ENCODE results near the gene LRRC14B.
A peak's percentile ranks its signal among the peaks of the same experiment; 100 is the strongest.
"Not testable (repeated sequence)": the region's sequence is repeated elsewhere in the genome, so short reads cannot be mapped to it uniquely, and the experiment has no call there.

LRRC14B gene

DNA sequence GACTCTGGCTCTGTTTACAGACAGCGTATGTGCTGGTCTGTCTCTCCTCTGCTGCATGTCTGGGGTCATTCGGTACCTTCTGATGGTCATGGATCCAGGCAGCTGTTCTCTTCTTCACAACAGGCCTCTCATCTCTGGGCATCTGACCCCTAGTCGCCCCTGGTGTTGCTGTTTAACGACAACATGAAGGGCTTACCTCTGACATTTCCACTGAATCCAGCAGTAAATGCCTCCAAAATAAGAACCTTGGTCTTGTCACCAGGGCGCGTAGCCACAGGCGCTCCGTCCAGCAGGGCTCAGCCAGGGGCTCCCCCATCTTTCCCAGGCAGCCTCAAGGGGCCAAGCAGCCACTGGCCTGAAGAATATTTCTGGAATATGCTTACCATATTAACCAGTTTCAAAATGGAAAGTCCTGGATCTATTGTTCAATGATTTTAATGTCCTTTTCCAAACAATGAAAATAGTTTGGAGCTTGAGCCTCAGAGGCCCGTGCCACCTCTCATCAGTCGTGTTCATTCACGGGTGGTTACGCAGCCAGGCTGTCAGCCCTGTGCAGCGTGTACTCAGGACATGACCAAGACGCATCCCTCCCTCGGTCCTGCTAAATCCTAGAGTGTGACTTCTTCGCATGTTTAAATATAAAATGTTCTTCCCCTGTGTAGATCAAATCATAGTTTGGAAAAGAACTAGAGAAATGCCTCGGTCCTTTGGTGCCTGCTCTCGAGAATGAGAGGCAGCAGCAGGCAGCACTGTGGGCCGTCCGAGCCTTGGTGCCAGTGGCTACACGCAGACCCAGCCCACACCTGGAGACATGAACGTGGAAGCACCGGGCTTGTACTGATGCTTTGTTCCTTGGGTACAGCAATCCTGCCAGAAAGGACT, 30.1 kb upstream of the LRRC14B start:
- DNase-seq, result no peak

- no peak for DNase-seq
Observed at GRCh38 chr5:161803-162110, 29.5 kb upstream of the LRRC14B start.

GRCh38 chr5:162190-162564, 29.1 kb upstream of the LRRC14B start:
- DNase-seq, result no peak

- no peak for DNase-seq
Observed at GRCh38 chr5:162565-163337, 28.5 kb upstream of the LRRC14B start.

GRCh38 chr5:163338-163620, 28.0 kb upstream of the LRRC14B start:
- DNase-seq, result no peak

- no peak for DNase-seq
Observed at GRCh38 chr5:163841-164240, 27.5 kb upstream of the LRRC14B start.

DNA sequence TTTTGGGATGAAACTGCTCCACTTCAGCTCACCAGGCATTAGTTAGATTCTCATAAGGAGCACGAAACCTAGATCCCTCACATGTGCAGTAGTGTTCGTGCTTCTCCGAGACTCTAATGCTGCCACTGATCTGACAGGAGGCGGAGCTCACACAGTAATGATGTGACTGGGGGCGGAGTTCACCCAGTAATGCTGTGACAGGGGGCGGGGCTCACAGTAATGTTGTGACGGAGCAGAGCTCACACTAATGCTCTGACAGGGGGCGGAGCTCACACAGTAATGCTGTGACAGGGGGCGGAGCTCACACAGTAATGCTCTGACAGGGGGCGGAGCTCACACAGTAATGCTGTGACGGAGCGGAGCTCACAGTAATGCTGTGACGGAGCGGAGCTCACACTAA, 27.1 kb upstream of the LRRC14B start:
- no peak for DNase-seq

DNA sequence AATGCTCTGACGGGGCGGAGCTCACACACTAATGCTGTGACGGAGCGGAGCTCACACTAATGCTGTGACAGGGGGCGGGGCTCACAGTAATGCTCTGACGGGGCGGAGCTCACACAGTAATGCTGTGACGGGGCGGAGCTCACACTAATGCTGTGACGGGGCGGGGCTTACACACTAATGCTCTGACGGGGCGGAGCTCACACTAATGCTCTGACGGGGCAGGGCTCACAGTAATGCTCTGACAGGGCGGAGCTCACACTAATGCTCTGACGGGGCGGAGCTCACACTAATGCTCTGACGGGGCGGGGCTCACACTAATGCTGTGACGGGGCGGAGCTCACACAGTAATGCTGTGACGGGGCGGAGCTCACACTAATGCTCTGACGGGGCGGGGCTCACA, 26.5 kb upstream of the LRRC14B start:
- not testable (repeated sequence) for DNase-seq

DNA sequence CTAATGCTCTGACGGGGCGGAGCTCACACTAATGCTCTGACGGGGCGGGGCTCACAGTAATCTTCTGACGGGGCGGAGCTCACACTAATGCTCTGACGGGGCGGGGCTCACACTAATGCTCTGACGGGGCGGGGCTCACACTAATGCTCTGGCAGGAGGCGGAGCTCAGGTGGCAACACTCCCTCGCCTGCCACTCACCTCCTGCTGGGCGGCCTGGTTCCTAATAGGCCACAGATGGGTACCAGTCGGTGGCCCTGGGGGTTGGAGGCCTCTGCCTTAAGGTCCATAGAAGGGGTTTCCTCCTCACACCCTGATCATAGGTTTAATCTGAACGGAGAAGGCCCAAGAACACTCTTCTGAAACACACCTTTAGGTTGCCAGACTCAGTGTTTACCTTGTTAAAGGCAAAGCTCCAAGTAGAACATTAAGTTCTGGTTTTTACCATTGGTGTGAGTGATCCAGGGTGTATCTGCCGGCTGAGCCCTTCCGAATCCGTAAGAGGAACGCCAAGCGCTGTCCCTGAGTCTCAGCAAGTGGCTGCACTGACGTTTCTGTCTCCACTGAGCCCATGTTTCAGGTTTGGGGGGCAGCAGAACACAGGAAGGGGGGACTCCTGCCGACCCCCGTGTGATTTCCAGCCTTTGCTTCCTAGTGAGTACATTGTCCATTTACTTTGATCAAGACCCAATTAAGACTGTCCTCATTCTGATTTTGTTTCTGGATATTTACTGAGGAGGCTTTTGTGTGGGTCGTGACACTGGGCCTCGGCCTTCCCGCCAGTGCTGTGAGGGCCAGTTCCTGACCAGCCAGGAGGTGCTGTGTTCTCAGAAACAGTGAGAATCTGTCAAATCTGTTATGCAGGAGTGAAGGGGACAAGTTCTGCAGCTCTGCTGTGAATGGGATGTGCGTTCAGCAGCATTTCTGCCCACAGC, 24.6 kb upstream of the LRRC14B start:
- peak in 1 of 2 experiments; percentile 20 for DNase-seq

DNA sequence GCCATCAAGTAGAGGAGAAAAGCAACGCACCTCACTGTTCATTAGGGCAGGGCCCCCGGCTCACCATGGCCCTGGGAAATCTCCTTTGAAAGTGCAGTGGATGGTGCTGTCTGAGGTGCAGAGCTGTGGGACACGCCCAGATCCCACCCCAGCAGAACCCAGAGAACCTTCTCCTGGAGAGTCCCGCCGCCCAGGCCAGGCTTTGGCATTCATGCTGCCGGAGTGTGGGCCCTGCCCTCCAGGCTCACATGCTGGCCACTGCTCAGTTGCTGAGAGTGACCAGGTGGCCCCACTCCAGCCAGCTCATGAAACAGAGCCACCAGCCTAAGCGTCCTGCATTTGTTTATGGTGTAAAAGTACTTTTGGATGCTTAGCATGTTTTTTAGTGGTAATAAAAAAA, 23.8 kb upstream of the LRRC14B start:
- DNase-seq, result no peak

DNA sequence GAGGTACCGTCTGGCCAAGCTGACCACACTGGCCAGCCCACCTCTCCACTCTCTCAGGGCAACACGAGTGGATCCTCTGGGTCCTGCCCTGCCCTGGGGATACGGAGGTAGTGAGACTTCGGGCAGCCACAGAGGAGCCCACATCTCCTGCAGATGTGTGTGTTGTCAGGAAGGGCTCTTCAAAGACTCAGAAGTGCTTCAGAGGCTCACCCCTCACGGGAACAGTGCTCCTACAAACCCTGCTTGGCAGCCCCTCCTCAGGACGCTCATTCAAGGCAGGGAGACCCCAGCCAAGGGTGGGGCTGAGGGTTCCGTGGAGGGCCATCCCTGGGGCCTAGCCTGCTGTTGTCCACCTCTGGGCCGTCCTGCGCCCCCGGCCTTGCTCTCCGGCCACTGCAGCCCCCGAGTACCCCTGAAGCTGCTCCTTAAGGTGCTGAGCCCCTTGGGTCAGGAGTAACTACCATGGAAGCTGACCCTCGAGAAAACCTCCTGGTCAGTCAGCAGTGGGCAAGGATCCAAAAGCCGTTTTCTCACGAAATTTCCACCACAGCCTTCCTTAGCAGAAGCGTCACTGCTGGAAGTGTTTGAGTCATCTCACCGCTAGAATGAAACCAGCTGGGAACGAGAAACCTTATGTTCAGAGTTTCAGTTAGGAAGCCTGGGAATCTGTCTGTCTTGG, 23.2 kb upstream of the LRRC14B start:
- no peak for DNase-seq

DNA sequence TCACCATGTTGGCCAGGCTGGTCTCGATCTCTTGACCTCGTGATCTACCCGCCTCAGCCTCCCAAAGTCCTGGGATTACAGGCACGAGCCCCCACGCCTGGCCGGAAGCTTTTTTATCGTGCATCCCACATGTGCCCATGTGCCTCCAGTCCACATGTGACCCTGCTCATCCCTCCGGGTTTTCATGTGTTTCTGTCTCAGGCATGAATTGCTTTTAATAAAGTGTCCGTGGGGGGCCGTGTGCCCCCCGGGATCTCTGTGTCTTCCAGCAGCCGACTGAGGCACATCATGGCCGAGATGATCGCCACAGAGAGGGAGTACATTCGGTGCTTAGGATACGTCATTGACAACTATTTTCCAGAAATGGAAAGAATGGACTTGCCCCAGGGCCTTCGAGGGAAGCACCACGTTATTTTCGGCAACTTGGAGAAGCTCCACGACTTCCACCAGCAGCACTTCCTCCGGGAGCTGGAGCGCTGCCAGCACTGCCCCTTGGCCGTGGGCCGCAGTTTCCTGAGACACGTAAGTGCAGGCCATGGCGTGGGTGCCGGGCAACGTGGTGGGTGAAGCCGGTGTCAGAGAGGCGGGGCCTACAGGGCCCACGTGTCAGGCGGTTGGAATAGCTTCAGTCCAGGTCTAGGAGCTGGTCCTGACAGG, 22.1 kb upstream of the LRRC14B start:
- no peak for DNase-seq

DNA sequence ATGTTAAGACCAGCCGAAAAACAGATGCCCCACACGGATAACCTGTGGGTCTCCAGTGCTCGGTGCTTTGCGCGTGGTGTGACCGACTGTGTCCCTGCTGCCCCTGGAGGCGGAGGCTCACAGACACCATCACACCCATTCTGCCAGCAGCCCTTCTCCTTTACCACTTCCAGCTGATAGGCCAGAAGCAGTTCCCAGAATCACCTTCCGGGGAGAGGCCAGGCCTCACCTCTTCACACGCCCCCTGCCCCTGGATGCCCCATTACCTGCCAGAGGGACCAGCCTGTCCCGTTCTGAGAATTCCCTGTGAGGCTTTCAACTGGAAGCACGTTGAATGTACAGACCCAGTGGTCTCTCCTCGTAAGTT, 21.6 kb upstream of the LRRC14B start:
- DNase-seq, result no peak

- DNase-seq, result no peak
Observed at GRCh38 chr5:170971-171800, 20.1 kb upstream of the LRRC14B start.

DNA sequence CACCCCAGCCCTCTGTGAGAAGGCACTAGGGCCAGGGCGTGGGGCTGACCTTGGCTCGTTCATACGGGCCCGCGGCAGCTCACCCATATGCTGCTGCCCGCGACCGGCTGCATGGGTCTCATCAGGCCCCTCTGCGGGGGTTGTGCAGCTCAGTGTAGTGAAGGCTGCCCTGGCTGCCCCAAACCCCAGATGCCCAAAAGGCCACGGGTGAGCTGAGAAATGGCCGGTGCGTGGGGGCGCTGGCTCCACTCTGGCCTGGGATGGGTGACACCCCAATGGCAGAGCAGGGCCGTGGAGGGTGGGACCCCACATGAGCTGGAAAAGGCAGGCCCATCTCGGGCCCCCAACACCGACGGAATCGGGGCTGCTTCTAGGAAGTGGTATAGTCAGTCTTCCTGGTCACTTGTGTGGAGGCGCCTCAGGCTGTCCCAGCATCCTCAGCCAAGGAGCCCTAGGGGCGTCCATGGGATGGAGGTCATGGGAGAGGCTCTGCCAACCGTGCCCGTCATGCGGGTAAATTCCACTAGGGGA, 19.4 kb upstream of the LRRC14B start:
- no peak for DNase-seq

DNA sequence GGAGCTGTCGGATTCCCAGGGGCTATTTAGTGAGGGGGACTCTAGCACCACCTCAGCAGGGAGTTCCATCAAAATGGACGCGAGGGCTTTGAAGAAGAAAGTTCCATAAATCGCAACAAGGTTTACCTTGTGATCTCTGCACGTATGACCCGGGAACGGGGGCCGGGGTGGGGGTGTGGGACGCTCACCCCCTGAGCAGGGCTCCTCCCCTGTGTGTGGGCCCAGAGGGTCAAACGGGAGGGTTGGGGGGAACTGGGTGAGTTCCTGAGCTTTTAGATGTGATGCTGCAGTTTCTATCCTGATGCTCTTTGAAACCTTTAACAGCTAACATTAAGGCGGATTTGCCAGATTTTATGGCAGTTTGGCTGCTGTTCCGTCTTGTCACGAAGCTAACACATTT, 18.9 kb upstream of the LRRC14B start:
- DNase-seq, result no peak

DNA sequence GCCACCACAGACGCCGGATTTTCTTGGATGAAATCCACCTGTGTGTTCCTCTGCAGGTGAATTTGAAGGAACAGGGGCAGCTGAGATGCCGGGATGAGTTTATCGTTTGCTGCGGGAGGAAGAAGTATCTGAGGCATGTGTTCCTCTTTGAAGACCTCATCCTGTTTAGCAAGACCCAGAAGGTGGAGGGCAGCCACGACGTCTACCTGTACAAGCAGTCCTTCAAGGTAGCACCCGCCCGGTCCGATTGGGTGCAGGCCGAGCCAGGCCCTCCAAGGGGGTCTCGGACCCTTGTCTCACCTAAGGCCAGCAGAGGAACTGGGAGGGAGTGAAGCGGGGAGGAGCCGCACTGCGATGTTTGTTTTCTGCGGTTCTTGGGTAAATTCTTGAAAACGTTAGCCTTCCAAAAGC, 18.4 kb upstream of the LRRC14B start:
- DNase-seq, result no peak

DNA sequence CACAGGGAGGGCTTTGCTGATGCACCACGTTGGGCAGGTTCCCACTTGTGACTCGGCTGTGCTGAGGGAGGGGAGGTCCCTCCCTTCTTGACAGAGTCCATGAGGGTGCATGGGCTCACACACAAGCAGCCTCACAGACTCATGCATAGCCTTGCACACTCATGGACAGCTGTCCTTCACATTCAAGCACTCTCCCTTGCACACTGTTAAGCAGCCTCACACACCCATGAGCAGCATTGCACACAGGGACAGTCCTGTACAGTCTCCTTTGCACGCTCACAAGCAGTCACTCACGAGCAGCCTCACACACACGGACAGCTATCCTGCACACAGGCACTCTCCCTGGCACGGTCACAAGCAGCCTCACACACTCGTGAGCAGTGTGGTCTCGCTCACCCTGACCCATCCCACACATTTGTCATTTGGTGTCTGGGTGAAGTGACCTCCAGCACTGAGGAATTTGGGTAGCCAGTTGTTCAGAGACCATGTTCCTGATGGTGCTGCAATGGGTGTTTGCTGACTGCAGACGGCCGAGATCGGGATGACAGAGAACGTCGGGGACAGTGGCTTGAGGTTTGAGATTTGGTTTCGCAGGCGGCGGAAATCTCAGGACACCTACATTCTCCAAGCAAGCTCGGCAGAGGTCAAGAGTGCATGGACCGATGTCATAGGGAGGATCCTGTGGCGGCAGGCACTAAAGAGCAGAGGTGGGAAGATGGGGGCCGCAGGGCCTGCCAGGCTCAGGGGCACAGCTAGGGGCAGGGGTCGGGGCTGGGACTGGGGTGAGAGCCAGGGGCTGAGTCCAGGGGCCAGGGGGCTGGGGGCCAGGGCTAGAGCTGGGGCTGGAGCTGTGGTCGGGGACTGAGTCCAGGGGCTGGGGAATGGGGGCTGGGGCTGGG, 17.7 kb upstream of the LRRC14B start:
- DNase-seq, result no peak

GRCh38 chr5:174291-174600, 17.0 kb upstream of the LRRC14B start:
- no peak for DNase-seq

GRCh38 chr5:174876-175465, 16.3 kb upstream of the LRRC14B start:
- DNase-seq, result no peak
